ENCODE data around the gene RILPL2.
"Not testable (repeated sequence)": the region's sequence is repeated elsewhere in the genome, so short reads cannot be mapped to it uniquely, and the experiment has no call there.

DNA sequence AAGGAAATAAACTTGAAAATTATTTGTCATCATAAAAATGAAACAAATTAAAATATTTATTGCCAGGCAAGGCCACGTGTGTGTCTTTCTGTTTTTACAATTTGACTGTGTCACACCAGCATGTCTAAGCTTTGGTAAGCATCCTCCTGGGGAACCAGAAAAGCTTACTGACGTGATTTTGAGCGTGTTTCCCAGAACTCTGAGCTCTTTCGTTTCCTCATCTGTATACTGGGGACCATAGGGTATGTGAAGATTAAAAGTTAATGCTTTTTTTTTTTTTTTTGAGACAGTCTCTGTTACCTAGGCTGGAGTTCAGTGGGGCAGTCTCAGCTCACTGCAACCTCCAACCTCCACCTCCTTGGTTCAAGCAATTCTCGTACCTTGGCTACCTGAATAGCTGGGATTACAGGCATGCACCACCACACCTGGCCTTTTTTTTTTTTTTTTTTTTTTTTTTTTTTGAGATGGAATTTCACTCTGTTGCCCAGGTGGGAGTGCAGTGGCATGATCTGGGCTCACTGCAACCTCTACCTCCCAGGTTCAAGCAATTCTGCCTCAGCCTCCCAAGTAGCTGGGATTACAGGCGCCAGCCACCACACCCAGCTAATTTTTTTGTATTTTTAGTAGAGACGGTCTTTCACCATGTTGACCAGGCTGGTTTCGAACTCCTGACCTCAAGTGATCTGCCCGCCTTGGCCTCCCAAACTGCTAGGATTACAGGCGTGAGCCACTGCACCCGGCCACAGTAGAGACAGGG, 27.0 kb downstream of the RILPL2 start:
- not testable (repeated sequence) for TF ChIP-seq JUND, YY1, SP1, HNF4G, ZBTB33, REST (IDR thresholded peaks at IDR 0.05)
- TF ChIP-seq, protein P1, sequence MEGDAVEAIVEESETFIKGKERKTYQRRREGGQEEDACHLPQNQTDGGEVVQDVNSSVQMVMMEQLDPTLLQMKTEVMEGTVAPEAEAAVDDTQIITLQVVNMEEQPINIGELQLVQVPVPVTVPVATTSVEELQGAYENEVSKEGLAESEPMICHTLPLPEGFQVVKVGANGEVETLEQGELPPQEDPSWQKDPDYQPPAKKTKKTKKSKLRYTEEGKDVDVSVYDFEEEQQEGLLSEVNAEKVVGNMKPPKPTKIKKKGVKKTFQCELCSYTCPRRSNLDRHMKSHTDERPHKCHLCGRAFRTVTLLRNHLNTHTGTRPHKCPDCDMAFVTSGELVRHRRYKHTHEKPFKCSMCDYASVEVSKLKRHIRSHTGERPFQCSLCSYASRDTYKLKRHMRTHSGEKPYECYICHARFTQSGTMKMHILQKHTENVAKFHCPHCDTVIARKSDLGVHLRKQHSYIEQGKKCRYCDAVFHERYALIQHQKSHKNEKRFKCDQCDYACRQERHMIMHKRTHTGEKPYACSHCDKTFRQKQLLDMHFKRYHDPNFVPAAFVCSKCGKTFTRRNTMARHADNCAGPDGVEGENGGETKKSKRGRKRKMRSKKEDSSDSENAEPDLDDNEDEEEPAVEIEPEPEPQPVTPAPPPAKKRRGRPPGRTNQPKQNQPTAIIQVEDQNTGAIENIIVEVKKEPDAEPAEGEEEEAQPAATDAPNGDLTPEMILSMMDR (IDR thresholded peaks at IDR 0.05; ENCODE audit: low read depth, low read length, missing input control) = not testable (repeated sequence)
